ENCODE results near the gene LIMA1.
"Not testable (repeated sequence)": the region's sequence is repeated elsewhere in the genome, so short reads cannot be mapped to it uniquely, and the experiment has no call there.

DNA sequence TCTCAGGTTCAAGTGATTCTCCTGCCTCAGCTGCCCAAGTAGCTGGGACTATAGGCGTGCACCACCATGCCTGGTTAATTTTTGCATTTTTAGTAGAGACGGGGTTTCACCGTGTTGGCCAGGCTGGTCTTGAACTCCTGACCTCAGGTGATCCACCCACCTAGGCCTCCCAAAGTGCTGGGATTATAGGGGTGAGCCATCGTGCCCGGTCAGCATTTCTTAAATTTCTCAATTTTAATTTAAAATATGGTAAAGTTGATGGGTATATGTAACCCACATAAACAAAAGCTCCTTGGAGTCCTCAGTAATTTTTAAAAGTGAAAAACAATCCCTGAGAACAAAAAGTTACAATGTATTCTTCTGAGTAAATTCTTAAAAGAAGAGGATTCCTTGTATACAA, 128.4 kb downstream of the LIMA1 start:
- TF ChIP-seq, protein P1, sequence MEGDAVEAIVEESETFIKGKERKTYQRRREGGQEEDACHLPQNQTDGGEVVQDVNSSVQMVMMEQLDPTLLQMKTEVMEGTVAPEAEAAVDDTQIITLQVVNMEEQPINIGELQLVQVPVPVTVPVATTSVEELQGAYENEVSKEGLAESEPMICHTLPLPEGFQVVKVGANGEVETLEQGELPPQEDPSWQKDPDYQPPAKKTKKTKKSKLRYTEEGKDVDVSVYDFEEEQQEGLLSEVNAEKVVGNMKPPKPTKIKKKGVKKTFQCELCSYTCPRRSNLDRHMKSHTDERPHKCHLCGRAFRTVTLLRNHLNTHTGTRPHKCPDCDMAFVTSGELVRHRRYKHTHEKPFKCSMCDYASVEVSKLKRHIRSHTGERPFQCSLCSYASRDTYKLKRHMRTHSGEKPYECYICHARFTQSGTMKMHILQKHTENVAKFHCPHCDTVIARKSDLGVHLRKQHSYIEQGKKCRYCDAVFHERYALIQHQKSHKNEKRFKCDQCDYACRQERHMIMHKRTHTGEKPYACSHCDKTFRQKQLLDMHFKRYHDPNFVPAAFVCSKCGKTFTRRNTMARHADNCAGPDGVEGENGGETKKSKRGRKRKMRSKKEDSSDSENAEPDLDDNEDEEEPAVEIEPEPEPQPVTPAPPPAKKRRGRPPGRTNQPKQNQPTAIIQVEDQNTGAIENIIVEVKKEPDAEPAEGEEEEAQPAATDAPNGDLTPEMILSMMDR (IDR thresholded peaks at IDR 0.05), result not testable (repeated sequence)
- TF ChIP-seq POLR2A (IDR thresholded peaks at IDR 0.05), result not testable (repeated sequence)
